Measurements from ENCODE around the gene FCER1G.

GRCh38 chr1:161172349-161172748 is 42.7 kb upstream of the FCER1G start:
- TF ChIP-seq KDM5A (IDR thresholded peaks at IDR 0.05; ENCODE audit: low read length) (no peak), SIX5 (IDR thresholded peaks at IDR 0.05; ENCODE audit: low read depth, low read length) (no peak), FOSL1 (IDR thresholded peaks at IDR 0.05; ENCODE audit: insufficient read depth, low read depth, low read length) (no peak), EGR1 (IDR thresholded peaks at IDR 0.05; ENCODE audit: borderline replicate concordance, low read depth, low read length) (no peak), CBX8 (IDR thresholded peaks at IDR 0.05; ENCODE audit: borderline replicate concordance, low read depth, low read length) (no peak), ZNF274 (IDR thresholded peaks at IDR 0.05; ENCODE audit: borderline replicate concordance, extremely low read depth, low read length) (no peak), GABPA (IDR thresholded peaks at IDR 0.05; ENCODE audit: borderline replicate concordance, insufficient read depth, low read length) (no peak), KDM1A (IDR thresholded peaks at IDR 0.05; ENCODE audit: borderline replicate concordance, low read length) (no peak), EZH2 (IDR thresholded peaks at IDR 0.05; ENCODE audit: low read depth, low read length, severe bottlenecking) (no peak), BRCA1 (IDR thresholded peaks at IDR 0.05; ENCODE audit: low read depth, low read length) (no peak)
- TF ChIP-seq, protein P1, sequence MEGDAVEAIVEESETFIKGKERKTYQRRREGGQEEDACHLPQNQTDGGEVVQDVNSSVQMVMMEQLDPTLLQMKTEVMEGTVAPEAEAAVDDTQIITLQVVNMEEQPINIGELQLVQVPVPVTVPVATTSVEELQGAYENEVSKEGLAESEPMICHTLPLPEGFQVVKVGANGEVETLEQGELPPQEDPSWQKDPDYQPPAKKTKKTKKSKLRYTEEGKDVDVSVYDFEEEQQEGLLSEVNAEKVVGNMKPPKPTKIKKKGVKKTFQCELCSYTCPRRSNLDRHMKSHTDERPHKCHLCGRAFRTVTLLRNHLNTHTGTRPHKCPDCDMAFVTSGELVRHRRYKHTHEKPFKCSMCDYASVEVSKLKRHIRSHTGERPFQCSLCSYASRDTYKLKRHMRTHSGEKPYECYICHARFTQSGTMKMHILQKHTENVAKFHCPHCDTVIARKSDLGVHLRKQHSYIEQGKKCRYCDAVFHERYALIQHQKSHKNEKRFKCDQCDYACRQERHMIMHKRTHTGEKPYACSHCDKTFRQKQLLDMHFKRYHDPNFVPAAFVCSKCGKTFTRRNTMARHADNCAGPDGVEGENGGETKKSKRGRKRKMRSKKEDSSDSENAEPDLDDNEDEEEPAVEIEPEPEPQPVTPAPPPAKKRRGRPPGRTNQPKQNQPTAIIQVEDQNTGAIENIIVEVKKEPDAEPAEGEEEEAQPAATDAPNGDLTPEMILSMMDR (IDR thresholded peaks at IDR 0.05; ENCODE audit: control extremely low read depth in 1 of 3, insufficient read depth in 1 of 3, low read depth in 1 of 3, low read length in 3 of 3), result no peak
